GM19397 (cell line): ENCODE results near the gene XKR8.

Experiments used
- ATAC-seq: cut with Tn5 transposase; IDR thresholded peaks from one replicate; pipeline ENCODE4 v1.9.1; 2021; ENCODE audit warnings: mild to moderate bottlenecking, moderate library complexity; ENCODE audit not compliant: unreplicated experiment

The XKR8 gene

GRCh38 chr1:27954186-27954585 is 5.6 kb upstream of the XKR8 start:
- no peak for ATAC-seq

GRCh38 chr1:27955076-27955475 is 4.7 kb upstream of the XKR8 start:
- ATAC-seq = no peak

GRCh38 chr1:27956761-27957160 is 3.0 kb upstream of the XKR8 start:
- ATAC-seq = no peak

- ATAC-seq = no peak
Observed at GRCh38 chr1:27957655-27958054, 2.1 kb upstream of the XKR8 start.

GRCh38 chr1:27958513-27958912 is 1.3 kb upstream of the XKR8 start:
- no peak for ATAC-seq

GRCh38 chr1:27960762-27961645 is 1.2 kb downstream of the XKR8 start:
- ATAC-seq = no peak

GRCh38 chr1:27961646-27962221 is 2.0 kb downstream of the XKR8 start:
- ATAC-seq = no peak

- ATAC-seq = no peak
Observed at GRCh38 chr1:27963393-27963792, 3.6 kb downstream of the XKR8 start.

GRCh38 chr1:27966402-27967105 is 6.8 kb downstream of the XKR8 start:
- no peak for ATAC-seq

- ATAC-seq = no peak
Observed at GRCh38 chr1:27967106-27967883, 7.5 kb downstream of the XKR8 start.

GRCh38 chr1:27967884-27968466 is 8.2 kb downstream of the XKR8 start:
- no peak for ATAC-seq

- ATAC-seq = no peak
Observed at GRCh38 chr1:27968692-27969091, 8.9 kb downstream of the XKR8 start.

- no peak for ATAC-seq
Observed at GRCh38 chr1:27970401-27970800, 10.6 kb downstream of the XKR8 start.

- ATAC-seq = no peak
Observed at GRCh38 chr1:27971674-27972073, 11.9 kb downstream of the XKR8 start.

GRCh38 chr1:27972141-27972540 is 12.4 kb downstream of the XKR8 start:
- ATAC-seq = no peak

- no peak for ATAC-seq
Observed at GRCh38 chr1:27973771-27974416, 14.1 kb downstream of the XKR8 start.

GRCh38 chr1:27974417-27974781 is 14.6 kb downstream of the XKR8 start:
- ATAC-seq = no peak

GRCh38 chr1:27979151-27979858 is 19.5 kb downstream of the XKR8 start:
- ATAC-seq = no peak

GRCh38 chr1:27979859-27980201 is 20.1 kb downstream of the XKR8 start:
- no peak for ATAC-seq
